Peyer's patch (tissue), 4 donors: Measurements from ENCODE around the gene PLAC8L1.

Experiments used
- CTCF ChIP-seq, 6 experiments: fragments of 450-650 bp in 4 of 6; fragments of 200-600 bp in 2 of 6; sonication (generic) in 1 of 6; IDR thresholded peaks; one replicate each; pipeline ENCODE4 v1.5.1; 2017 to 2019; ENCODE audit warnings: antibody characterized with exemption in 6 of 6, mild to moderate bottlenecking in 3 of 6, moderate library complexity in 1 of 6
- POLR2A ChIP-seq, 2 donors: fragments of 450-650 bp; IDR thresholded peaks; one replicate each; pipeline ENCODE4 v1.5.1; 2017; ENCODE audit warnings: antibody characterized with exemption in 2 of 2, mild to moderate bottlenecking in 2 of 2, moderate library complexity in 2 of 2

GRCh38 chr5:146047396-146047795 lies 58.0 kb downstream of the PLAC8L1 start:
- TF ChIP-seq CTCF (IDR thresholded peaks at IDR 0.05) (no peak), POLR2A (IDR thresholded peaks at IDR 0.05) (no peak)
